Astrocyte of the spinal cord (primary cell): ENCODE measurements around the gene TCEA3.

Experiments used
- DNase-seq: peaks from one replicate; pipeline ENCODE4 v3.0.0; 2011; ENCODE audit warnings: low read depth, low spot score
- H3K4me3 ChIP-seq: 2 replicates; pipeline ENCODE4 v1.5.1; 2011; ENCODE audit warnings: low read depth, mild to moderate bottlenecking, low read length, moderate library complexity
- CTCF ChIP-seq: IDR thresholded peaks from 2 replicates; pipeline ENCODE4 v1.5.1; 2012; ENCODE audit warnings: low read depth, mild to moderate bottlenecking, low read length, inconsistent platforms
- in situ Hi-C: cut with HindIII; loops from 2 replicates; pipeline ENCODE4 v1.10.0; 2017; ENCODE audit warnings: low sequenced_read_pairs

The TCEA3 gene

GRCh38 chr1:23419180-23419579, 5.4 kb downstream of the TCEA3 start:
- in situ Hi-C loops: no loop called here
- TF ChIP-seq CTCF: no peak
- no peak overlapping the region for H3K4me3 ChIP-seq
- DNase-seq: no peak

- H3K4me3 ChIP-seq: no peak overlapping the region
- in situ Hi-C loops: no loop called here
- DNase-seq: no peak
- TF ChIP-seq CTCF: no peak
These were observed 7.0 kb downstream of the TCEA3 start for GRCh38 chr1:23417570-23417969.

GRCh38 chr1:23416964-23417363, 7.6 kb downstream of the TCEA3 start:
- H3K4me3 ChIP-seq: no peak overlapping the region
- DNase-seq: no peak
- no peak for TF ChIP-seq CTCF
- in situ Hi-C loops: no loop called here

GRCh38 chr1:23408797-23409290, 15.7 kb downstream of the TCEA3 start:
- DNase-seq: no peak
- no peak for TF ChIP-seq CTCF
- in situ Hi-C loops: no loop called here
- H3K4me3 ChIP-seq: no peak overlapping the region

GRCh38 chr1:23407016-23407630, 17.4 kb downstream of the TCEA3 start:
- no peak overlapping the region for H3K4me3 ChIP-seq
- no peak for TF ChIP-seq CTCF
- in situ Hi-C loops: no loop called here
- no peak for DNase-seq

GRCh38 chr1:23405946-23406345, 18.6 kb downstream of the TCEA3 start:
- H3K4me3 ChIP-seq: no peak overlapping the region
- in situ Hi-C loops: no loop called here
- no peak for TF ChIP-seq CTCF
- no peak for DNase-seq
